ENCODE results near the gene JUP.

The JUP gene

GRCh38 chr17:41781404-41782110, 5.0 kb downstream of the JUP start:
- Histone ChIP-seq H3K9me3 (replicated peaks; ENCODE audit: insufficient read depth, low read length) (no peaks in the 10 kb centered on the region), H3F3A (ENCODE audit: insufficient read depth, low read length) (no peaks in the 10 kb centered on the region), H2AFZ (ENCODE audit: low read length) (no peak overlapping the region), H4K20me1 (ENCODE audit: insufficient read depth, low read length) (no peaks in the 10 kb centered on the region), H3K9ac (ENCODE audit: low read length) (no peak overlapping the region), H3K27me3 (replicated peaks; ENCODE audit: insufficient read depth, low read length) (no peaks in the 10 kb centered on the region), H3K9me2 (replicated peaks; ENCODE audit: insufficient read depth, low read length) (no peaks in the 10 kb centered on the region), H3K79me2 (ENCODE audit: low read length) (peaks cover 9% of the 10 kb centered on the region), H3K4me1 (ENCODE audit: low read length) (0 out of 2 replicates have a peak, but pooled peaks cover 3% of the 10 kb centered on the region), H3K4me3 (ENCODE audit: low read length) (no peak overlapping the region), H3K36me3 (replicated peaks; ENCODE audit: insufficient read depth, low read length) (no peaks in the 10 kb centered on the region), H3K27ac (ENCODE audit: low read length) (no peak overlapping the region), H3K4me2 (ENCODE audit: low read depth, low read length) (no peak overlapping the region)
- TF ChIP-seq EZH2 (optimal IDR thresholded peaks at IDR 0.05; ENCODE audit: low read depth, low read length): no peak
- TF ChIP-seq EZH2phosphoT487 (IDR thresholded peaks at IDR 0.05; ENCODE audit: low read length): no peak
- TF ChIP-seq CTCF (IDR thresholded peaks at IDR 0.05; ENCODE audit: low read length): no peak
- no peak for DNase-seq

GRCh38 chr17:41779954-41780353, 6.6 kb downstream of the JUP start:
- Histone ChIP-seq H3K27me3 (replicated peaks; ENCODE audit: insufficient read depth, low read length) (no peaks in the 10 kb centered on the region), H3K4me3 (ENCODE audit: low read length) (no peak overlapping the region), H3K9me3 (replicated peaks; ENCODE audit: insufficient read depth, low read length) (no peaks in the 10 kb centered on the region), H3K4me1 (ENCODE audit: low read length) (no peaks in the 10 kb centered on the region), H3K36me3 (replicated peaks; ENCODE audit: insufficient read depth, low read length) (no peaks in the 10 kb centered on the region), H3K4me2 (ENCODE audit: low read depth, low read length) (no peak overlapping the region), H3K79me2 (ENCODE audit: low read length) (0 out of 2 replicates have a peak, but pooled peaks cover 2% of the 10 kb centered on the region), H2AFZ (ENCODE audit: low read length) (no peak overlapping the region), H3K27ac (ENCODE audit: low read length) (no peak overlapping the region), H3K9ac (ENCODE audit: low read length) (no peak overlapping the region), H3K9me2 (replicated peaks; ENCODE audit: insufficient read depth, low read length) (no peaks in the 10 kb centered on the region), H4K20me1 (ENCODE audit: insufficient read depth, low read length) (no peaks in the 10 kb centered on the region), H3F3A (ENCODE audit: insufficient read depth, low read length) (no peaks in the 10 kb centered on the region)
- DNase-seq: no peak
- no peak for TF ChIP-seq EZH2 (optimal IDR thresholded peaks at IDR 0.05; ENCODE audit: low read depth, low read length)
- no peak for TF ChIP-seq CTCF (IDR thresholded peaks at IDR 0.05; ENCODE audit: low read length)
- TF ChIP-seq EZH2phosphoT487 (IDR thresholded peaks at IDR 0.05; ENCODE audit: low read length): no peak

- H3K9ac ChIP-seq (ENCODE audit: low read length): no peak overlapping the region
- no peaks in the 10 kb centered on the region for H3K36me3 ChIP-seq (replicated peaks; ENCODE audit: insufficient read depth, low read length)
- no peaks in the 10 kb centered on the region for H3F3A ChIP-seq (ENCODE audit: insufficient read depth, low read length)
- TF ChIP-seq EZH2 (optimal IDR thresholded peaks at IDR 0.05; ENCODE audit: low read depth, low read length): no peak
- TF ChIP-seq CTCF (IDR thresholded peaks at IDR 0.05; ENCODE audit: low read length): no peak
- no peak for TF ChIP-seq EZH2phosphoT487 (IDR thresholded peaks at IDR 0.05; ENCODE audit: low read length)
- no peaks in the 10 kb centered on the region for H3K4me1 ChIP-seq (ENCODE audit: low read length)
- H3K4me2 ChIP-seq (ENCODE audit: low read depth, low read length): no peak overlapping the region
- no peaks in the 10 kb centered on the region for H3K27me3 ChIP-seq (replicated peaks; ENCODE audit: insufficient read depth, low read length)
- H3K27ac ChIP-seq (ENCODE audit: low read length): no peak overlapping the region
- no peaks in the 10 kb centered on the region for H3K9me2 ChIP-seq (replicated peaks; ENCODE audit: insufficient read depth, low read length)
- H2AFZ ChIP-seq (ENCODE audit: low read length): no peak overlapping the region
- no peak overlapping the region for H3K4me3 ChIP-seq (ENCODE audit: low read length)
- DNase-seq: no peak
- no peaks in the 10 kb centered on the region for H3K9me3 ChIP-seq (replicated peaks; ENCODE audit: insufficient read depth, low read length)
- no peaks in the 10 kb centered on the region for H4K20me1 ChIP-seq (ENCODE audit: insufficient read depth, low read length)
- H3K79me2 ChIP-seq (ENCODE audit: low read length): no peaks in the 10 kb centered on the region
Measured at GRCh38 chr17:41777574-41778188, 8.8 kb downstream of the JUP start.
